Nephron progenitor cell (in vitro differentiated cells): ENCODE data around the gene CNTNAP2.

ENCODE experiments used
- DNase-seq: peaks from one replicate; pipeline ENCODE4 v3.0.0; 2021
- H3K27ac Mint-ChIP-seq: 2 replicates; pipeline ENCODE4 v1.8.0; 2021; ENCODE audit warnings: mild to moderate bottlenecking, moderate library complexity, mixed read lengths
- H3K27me3 Mint-ChIP-seq: 2 replicates; pipeline ENCODE4 v1.8.0; 2021; ENCODE audit warnings: mild to moderate bottlenecking, low read depth, mixed read lengths; ENCODE audit not compliant: poor library complexity
- H3K36me3 Mint-ChIP-seq: 2 replicates; pipeline ENCODE4 v1.8.0; 2021; ENCODE audit warnings: low read depth, mixed read lengths
- H3K4me1 Mint-ChIP-seq: 2 replicates; pipeline ENCODE4 v1.8.0; 2021; ENCODE audit warnings: mixed read lengths
- H3K4me3 Mint-ChIP-seq: 2 replicates; pipeline ENCODE4 v1.8.0; 2021; ENCODE audit warnings: mild to moderate bottlenecking, moderate library complexity, mixed read lengths
- H3K9me3 Mint-ChIP-seq: 2 replicates; pipeline ENCODE4 v1.8.0; 2021; ENCODE audit warnings: mild to moderate bottlenecking, moderate library complexity, mixed read lengths
- CTCF ChIP-seq: fragments of 200-600 bp; sonication (generic); IDR thresholded peaks from 2 replicates; pipeline ENCODE4 v1.5.0; 2021; ENCODE audit warnings: antibody characterized with exemption

CNTNAP2 gene

GRCh38 chr7:147170341-147171012, 1053.9 kb downstream of the CNTNAP2 start:
- no peak overlapping the region for H3K4me3 Mint-ChIP-seq
- peaks cover 6% of the 10 kb centered on the region for H3K4me1 Mint-ChIP-seq
- no peaks in the 10 kb centered on the region for H3K9me3 Mint-ChIP-seq
- no peak for TF ChIP-seq CTCF
- no peaks in the 10 kb centered on the region for H3K36me3 Mint-ChIP-seq
- DNase-seq, result peak; percentile 3
- no peak overlapping the region for H3K27ac Mint-ChIP-seq
- H3K27me3 Mint-ChIP-seq, result no peaks in the 10 kb centered on the region

GRCh38 chr7:147171013-147171391, 1054.4 kb downstream of the CNTNAP2 start:
- peak overlapping the region; percentile 69 for H3K27ac Mint-ChIP-seq
- no peak overlapping the region for H3K4me3 Mint-ChIP-seq
- H3K9me3 Mint-ChIP-seq, result no peaks in the 10 kb centered on the region
- no peak for DNase-seq
- H3K36me3 Mint-ChIP-seq, result no peaks in the 10 kb centered on the region
- peaks cover 6% of the 10 kb centered on the region for H3K4me1 Mint-ChIP-seq
- no peak for TF ChIP-seq CTCF
- no peaks in the 10 kb centered on the region for H3K27me3 Mint-ChIP-seq

GRCh38 chr7:147173883-147174282, 1057.3 kb downstream of the CNTNAP2 start:
- Mint-ChIP-seq H3K9me3 (no peaks in the 10 kb centered on the region), H3K27me3 (peaks cover 4% of the 10 kb centered on the region), H3K4me3 (no peak overlapping the region), H3K36me3 (no peaks in the 10 kb centered on the region), H3K4me1 (peaks cover 6% of the 10 kb centered on the region), H3K27ac (no peak overlapping the region)
- no peak for TF ChIP-seq CTCF
- DNase-seq, result no peak

GRCh38 chr7:147182874-147183273, 1066.3 kb downstream of the CNTNAP2 start:
- no peak for DNase-seq
- Mint-ChIP-seq H3K27ac (no peak overlapping the region), H3K4me3 (no peak overlapping the region), H3K36me3 (no peaks in the 10 kb centered on the region), H3K27me3 (peaks cover 4% of the 10 kb centered on the region), H3K4me1 (no peaks in the 10 kb centered on the region), H3K9me3 (peaks cover 4% of the 10 kb centered on the region)
- TF ChIP-seq CTCF, result no peak

- Mint-ChIP-seq H3K4me1 (peaks cover 2% of the 10 kb centered on the region), H3K4me3 (no peak overlapping the region), H3K9me3 (peaks cover 4% of the 10 kb centered on the region), H3K27me3 (no peaks in the 10 kb centered on the region), H3K36me3 (no peaks in the 10 kb centered on the region), H3K27ac (no peak overlapping the region)
- DNase-seq, result no peak
- no peak for TF ChIP-seq CTCF
These were observed 1066.7 kb downstream of the CNTNAP2 start for GRCh38 chr7:147183276-147183675.

- H3K36me3 Mint-ChIP-seq, result no peaks in the 10 kb centered on the region
- H3K27ac Mint-ChIP-seq, result no peak overlapping the region
- peaks cover 16% of the 10 kb centered on the region for H3K4me1 Mint-ChIP-seq
- DNase-seq, result no peak
- no peaks in the 10 kb centered on the region for H3K27me3 Mint-ChIP-seq
- no peak overlapping the region for H3K4me3 Mint-ChIP-seq
- peaks cover 6% of the 10 kb centered on the region for H3K9me3 Mint-ChIP-seq
- no peak for TF ChIP-seq CTCF
These were observed 1071.9 kb downstream of the CNTNAP2 start for GRCh38 chr7:147188467-147188866.
